ENCODE results near the gene MAB21L4.

MAB21L4 gene

DNA sequence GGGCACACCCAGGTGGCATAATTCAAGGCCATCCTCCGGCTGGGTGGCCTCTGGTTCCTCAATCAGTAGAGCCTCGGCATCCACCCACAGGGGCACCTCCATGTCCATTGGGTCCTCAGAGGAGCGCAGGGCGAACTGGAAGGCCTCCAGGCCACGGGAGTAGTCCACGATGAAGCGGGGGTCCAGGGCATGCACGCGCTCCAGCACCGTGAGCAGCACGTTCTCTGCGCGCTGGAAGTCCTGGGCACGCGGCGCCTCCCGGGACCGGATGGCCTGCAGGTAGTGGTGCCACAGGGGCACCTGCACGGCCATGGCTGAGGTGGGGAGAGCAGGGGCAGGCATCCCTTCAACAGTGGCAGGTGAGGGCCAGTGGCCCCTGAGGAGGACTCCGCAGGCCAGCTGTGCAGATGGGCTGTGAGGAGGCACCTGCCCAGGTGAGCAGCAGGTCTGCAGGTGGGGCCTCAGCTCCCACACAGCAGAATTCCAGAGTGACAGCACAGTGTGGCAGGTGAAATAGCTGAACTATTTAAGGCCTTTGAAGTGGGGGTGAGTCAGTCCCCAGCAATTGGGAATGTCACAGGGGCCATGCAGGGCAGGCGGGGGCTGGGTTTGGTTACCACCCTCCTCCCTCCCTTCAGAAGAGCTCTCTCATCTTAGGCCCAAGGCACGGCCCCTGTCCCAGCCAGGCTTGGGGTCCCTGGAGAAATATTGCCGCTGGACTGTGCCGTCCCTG, at the start of gene MAB21L4:
Gene MAB21L4, minus strand, starts transcription at position 501 of the 733 bp plus-strand sequence. Its CDS starts 159 bp downstream, at position 342.
- TF ChIP-seq, protein P1, sequence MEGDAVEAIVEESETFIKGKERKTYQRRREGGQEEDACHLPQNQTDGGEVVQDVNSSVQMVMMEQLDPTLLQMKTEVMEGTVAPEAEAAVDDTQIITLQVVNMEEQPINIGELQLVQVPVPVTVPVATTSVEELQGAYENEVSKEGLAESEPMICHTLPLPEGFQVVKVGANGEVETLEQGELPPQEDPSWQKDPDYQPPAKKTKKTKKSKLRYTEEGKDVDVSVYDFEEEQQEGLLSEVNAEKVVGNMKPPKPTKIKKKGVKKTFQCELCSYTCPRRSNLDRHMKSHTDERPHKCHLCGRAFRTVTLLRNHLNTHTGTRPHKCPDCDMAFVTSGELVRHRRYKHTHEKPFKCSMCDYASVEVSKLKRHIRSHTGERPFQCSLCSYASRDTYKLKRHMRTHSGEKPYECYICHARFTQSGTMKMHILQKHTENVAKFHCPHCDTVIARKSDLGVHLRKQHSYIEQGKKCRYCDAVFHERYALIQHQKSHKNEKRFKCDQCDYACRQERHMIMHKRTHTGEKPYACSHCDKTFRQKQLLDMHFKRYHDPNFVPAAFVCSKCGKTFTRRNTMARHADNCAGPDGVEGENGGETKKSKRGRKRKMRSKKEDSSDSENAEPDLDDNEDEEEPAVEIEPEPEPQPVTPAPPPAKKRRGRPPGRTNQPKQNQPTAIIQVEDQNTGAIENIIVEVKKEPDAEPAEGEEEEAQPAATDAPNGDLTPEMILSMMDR (conservative IDR thresholded peaks at IDR 0.05; ENCODE audit: low read depth, low read length): no peak
- H3K4me3 ChIP-seq (ENCODE audit: low read length): no peak within 1 kb of the TSS
- DNase-seq (ENCODE audit: low read depth): no peak

DNA sequence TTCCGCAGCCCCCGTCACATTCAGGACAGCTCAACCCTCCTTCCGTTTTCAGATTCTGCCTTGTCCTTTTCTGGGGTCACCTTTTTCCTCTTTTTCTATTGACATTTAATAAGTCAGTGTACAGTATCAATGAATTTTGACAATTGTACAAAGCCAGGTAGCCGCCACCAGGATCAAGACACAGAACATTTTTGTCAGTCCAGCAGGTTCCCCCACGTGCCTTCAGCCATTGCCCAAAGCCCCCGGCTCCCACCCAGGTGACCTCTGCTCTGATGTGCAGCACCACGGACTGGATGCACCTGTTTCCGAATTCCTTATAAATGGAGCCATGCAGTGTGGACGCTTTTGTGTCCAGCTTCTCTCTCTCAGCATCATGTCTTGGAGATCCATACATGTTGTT, 40.1 kb upstream of the MAB21L4 start:
- TF ChIP-seq, protein P1 (conservative IDR thresholded peaks at IDR 0.05; ENCODE audit: low read depth, low read length): no peak
- DNase-seq (ENCODE audit: low read depth): no peak
- no peak overlapping the region for H3K4me3 ChIP-seq (ENCODE audit: low read length)

DNA sequence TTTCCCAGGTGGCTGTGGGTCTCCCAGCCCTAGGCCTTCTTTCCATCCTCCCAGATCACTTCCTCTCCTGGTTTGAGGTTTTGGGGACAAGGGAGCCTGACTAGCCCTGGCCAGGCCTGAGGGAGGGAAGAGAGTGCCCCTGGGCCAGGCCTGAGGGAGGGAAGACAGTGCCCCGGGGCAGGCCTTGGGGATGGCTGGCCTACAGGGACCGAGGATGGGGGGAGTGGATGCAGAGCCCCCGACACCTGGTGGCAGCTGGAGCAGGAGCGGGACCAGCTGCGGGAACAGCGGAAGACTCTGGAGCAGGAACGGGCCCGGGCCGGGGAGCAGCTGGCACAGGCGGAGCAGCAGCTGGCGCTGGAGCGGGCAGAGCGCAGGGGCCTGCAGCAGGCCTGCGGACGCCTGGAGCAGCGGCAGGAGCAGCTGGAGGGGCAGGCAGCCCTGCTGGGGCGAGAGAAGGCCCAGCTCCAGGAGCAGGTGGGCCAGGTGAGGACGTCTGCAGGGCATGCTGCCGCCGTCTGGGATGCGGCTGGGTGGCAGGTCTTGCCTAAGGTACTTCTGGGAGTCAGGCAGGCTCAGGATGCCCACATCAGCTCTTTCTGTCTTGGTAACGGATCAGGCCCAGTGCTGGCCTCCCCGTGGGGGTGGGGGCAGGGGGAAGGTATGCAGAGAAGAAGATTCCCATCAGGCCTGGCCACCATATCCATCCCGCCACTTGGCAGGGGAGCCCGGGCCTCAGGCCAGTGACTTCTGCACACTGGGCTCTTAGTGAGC, 39.3 kb upstream of the MAB21L4 start:
- no peak overlapping the region for H3K4me3 ChIP-seq (ENCODE audit: low read length)
- DNase-seq (ENCODE audit: low read depth): no peak

DNA sequence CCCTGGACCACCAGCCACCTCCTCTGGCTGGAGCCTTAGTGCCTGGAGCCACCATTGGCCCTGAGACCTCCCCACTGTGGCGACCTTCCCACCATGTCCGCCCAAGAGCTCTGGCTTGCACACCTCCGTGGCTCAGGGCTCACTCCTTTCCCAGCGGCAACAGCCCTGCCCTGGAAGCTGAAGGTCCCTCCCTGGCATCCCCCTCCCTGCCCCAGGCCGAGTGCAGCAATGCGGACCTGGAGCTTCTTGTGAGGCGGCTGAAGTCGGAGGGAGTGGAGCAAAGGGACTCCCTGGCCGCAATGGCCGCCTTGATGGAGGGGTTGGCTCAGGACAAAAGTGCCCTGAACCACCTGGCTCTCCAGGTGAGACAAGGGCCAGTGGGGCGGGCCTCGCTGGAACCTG, 38.7 kb upstream of the MAB21L4 start:
- H3K4me3 ChIP-seq (ENCODE audit: low read length): no peak overlapping the region
- no peak for DNase-seq (ENCODE audit: low read depth)
- TF ChIP-seq, protein P1 (conservative IDR thresholded peaks at IDR 0.05; ENCODE audit: low read depth, low read length): no peak

More for the DNA sequence above, 39.3 kb upstream of the MAB21L4 start:
- TF ChIP-seq, protein P1 (conservative IDR thresholded peaks at IDR 0.05; ENCODE audit: low read depth, low read length): no peak

DNA sequence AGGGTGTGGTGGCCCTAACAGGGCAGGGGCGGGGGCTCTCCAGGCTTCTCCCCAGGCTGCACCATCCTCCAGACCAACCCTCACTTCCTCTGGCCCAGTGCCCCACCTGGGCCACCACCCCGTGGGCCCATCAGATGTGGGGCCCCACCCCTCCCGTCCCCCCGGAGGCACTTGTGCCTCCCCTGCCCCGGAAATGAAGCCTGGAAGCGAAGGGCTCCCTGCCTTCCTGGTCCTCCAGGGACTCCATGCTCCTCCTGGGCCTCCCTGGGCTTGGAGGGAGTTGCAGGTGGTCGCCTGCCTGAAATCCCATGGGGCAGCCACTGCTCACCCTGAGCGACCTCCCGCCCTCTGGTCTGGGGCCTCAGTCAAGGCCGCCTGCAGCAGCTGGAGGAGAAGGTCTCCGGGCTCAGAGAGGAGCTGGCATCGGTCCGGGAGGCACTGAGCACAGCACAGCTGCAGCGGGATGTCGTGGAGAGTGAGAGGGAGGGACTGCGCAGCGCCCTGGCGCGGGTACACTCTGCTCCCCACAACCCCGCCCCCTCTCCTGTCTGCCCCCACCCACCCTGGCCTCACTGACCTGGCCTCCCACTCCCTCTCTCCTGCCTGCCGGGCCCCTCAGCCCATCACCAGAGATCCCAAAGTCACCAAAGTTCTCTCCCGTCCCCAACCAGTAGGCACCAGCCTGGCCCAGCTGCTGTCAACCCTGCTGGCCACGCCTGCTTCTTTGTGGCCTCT, 38.2 kb upstream of the MAB21L4 start:
- H3K4me3 ChIP-seq (ENCODE audit: low read length): no peak overlapping the region
- no peak for DNase-seq (ENCODE audit: low read depth)
- TF ChIP-seq, protein P1 (conservative IDR thresholded peaks at IDR 0.05; ENCODE audit: low read depth, low read length): no peak

DNA sequence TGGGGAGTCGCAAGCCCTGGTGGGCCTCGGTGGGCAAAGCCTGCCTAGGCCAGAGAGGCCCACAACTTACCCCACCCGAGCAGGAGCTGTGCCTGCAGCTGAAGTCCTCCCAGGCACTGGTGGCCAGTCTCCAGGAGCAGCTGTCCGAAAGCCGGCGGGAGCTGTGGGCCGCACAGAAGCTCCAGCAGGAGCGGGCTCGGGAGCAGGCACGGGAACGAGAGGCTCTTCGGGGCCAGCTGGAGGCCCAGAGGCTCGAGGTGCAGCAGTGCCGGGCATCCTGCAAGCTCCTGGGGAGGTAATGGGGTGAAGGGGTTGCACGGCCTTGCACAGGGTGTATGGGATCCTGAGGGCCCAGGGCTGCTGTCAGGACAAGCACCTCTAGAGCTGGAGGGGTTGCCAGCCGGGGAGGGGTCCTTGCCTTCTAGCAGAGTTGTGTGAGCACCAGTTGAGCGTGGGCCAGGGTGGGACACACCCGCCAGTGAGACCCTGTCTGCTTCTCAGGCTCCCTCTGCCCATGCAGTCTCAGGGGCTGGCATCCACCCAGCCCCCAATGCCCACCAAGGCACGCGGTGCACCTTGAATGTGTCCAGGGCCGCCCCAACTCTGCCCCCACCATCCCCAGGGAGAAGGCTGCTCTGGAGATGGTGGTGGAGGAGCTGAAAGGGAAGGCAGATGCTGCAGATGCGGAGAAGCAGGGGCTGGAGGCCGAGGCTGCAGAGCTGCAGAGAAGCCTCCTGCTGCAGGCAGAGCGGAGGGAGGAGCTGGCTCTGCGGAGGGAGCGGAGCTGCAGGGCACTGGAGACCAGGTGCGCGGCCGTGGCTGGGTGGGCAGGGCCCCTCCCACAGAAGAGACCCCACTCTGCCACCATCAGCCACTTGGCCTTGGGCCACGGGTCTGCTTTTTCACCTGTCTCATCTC, 37.4 kb upstream of the MAB21L4 start:
- DNase-seq (ENCODE audit: low read depth): no peak
- TF ChIP-seq, protein P1 (conservative IDR thresholded peaks at IDR 0.05; ENCODE audit: low read depth, low read length): no peak
- H3K4me3 ChIP-seq (ENCODE audit: low read length): no peak overlapping the region

Measured in retinal pigment epithelial cell (primary cell).